Activated T-cell treated with anti-CD3 and anti-CD28 coated beads, Interleukin-2, amount 50 U/mL, for 24 hours (primary cell): Measurements from ENCODE around the gene TEX10.
A peak's percentile ranks its signal among the peaks of the same experiment; 100 is the strongest.
"Not testable (repeated sequence)": the region's sequence is repeated elsewhere in the genome, so short reads cannot be mapped to it uniquely, and the experiment has no call there.

Experiments used
- DNase-seq: peaks from one replicate; pipeline ENCODE4 v3.0.0-alpha.2; 2020
- H3K27ac Mint-ChIP-seq: 2 replicates; pipeline ENCODE4 v1.8.0; 2020; ENCODE audit warnings: mild to moderate bottlenecking, mixed read lengths
- H3K27me3 Mint-ChIP-seq: 2 replicates; pipeline ENCODE4 v1.8.0; 2020; ENCODE audit warnings: mixed read lengths
- H3K36me3 Mint-ChIP-seq: 2 replicates; pipeline ENCODE4 v1.8.0; 2020; ENCODE audit warnings: low read depth, mixed read lengths
- H3K4me1 Mint-ChIP-seq: 2 replicates; pipeline ENCODE4 v1.8.0; 2020; ENCODE audit warnings: low read depth, mixed read lengths
- H3K4me3 Mint-ChIP-seq: 2 replicates; pipeline ENCODE4 v1.8.0; 2020; ENCODE audit warnings: mild to moderate bottlenecking, moderate library complexity, mixed read lengths
- H3K9me3 Mint-ChIP-seq: 2 replicates; pipeline ENCODE4 v1.8.0; 2020; ENCODE audit warnings: mixed read lengths

Gene TEX10

GRCh38 chr9:100364013-100364412 lies 11.3 kb upstream of the TEX10 start:
- no peak overlapping the region for H3K27ac Mint-ChIP-seq
- DNase-seq: no peak
- peaks cover 6% of the 10 kb centered on the region for H3K36me3 Mint-ChIP-seq
- peaks cover 8% of the 10 kb centered on the region for H3K9me3 Mint-ChIP-seq
- H3K4me3 Mint-ChIP-seq: no peak overlapping the region
- peaks cover under 1% of the 10 kb centered on the region for H3K4me1 Mint-ChIP-seq
- no peaks in the 10 kb centered on the region for H3K27me3 Mint-ChIP-seq

- Mint-ChIP-seq H3K27me3 (no peaks in the 10 kb centered on the region), H3K36me3 (peaks cover 34% of the 10 kb centered on the region), H3K9me3 (peaks cover 9% of the 10 kb centered on the region), H3K4me3 (no peak overlapping the region), H3K4me1 (peaks cover 11% of the 10 kb centered on the region), H3K27ac (no peak overlapping the region)
- no peak for DNase-seq
Measured at GRCh38 chr9:100359057-100359456, 6.3 kb upstream of the TEX10 start.

GRCh38 chr9:100357501-100357900 lies 4.8 kb upstream of the TEX10 start:
- Mint-ChIP-seq H3K27ac (no peak overlapping the region), H3K9me3 (peaks cover 9% of the 10 kb centered on the region), H3K36me3 (peaks cover 43% of the 10 kb centered on the region), H3K4me3 (no peak overlapping the region), H3K27me3 (no peaks in the 10 kb centered on the region), H3K4me1 (peaks cover 23% of the 10 kb centered on the region)
- DNase-seq: no peak

GRCh38 chr9:100355561-100355960 lies 2.8 kb upstream of the TEX10 start:
- no peak for DNase-seq

GRCh38 chr9:100354121-100354800 lies 1.5 kb upstream of the TEX10 start:
- H3K4me1 Mint-ChIP-seq: peaks cover 45% of the 10 kb centered on the region
- peak overlapping the region; percentile 16 for H3K4me3 Mint-ChIP-seq
- peaks cover 9% of the 10 kb centered on the region for H3K9me3 Mint-ChIP-seq
- no peak overlapping the region for H3K27ac Mint-ChIP-seq
- H3K36me3 Mint-ChIP-seq: peaks cover 58% of the 10 kb centered on the region
- H3K27me3 Mint-ChIP-seq: no peaks in the 10 kb centered on the region
- no peak for DNase-seq

More at GRCh38 chr9:100355561-100355960, 2.8 kb upstream of the TEX10 start:
- H3K36me3 Mint-ChIP-seq: peaks cover 54% of the 10 kb centered on the region
- H3K27me3 Mint-ChIP-seq: no peaks in the 10 kb centered on the region
- H3K9me3 Mint-ChIP-seq: peaks cover 9% of the 10 kb centered on the region
- peaks cover 32% of the 10 kb centered on the region for H3K4me1 Mint-ChIP-seq
- no peak overlapping the region for H3K27ac Mint-ChIP-seq
- H3K4me3 Mint-ChIP-seq: no peak overlapping the region

- no peaks in the 10 kb centered on the region for H3K27me3 Mint-ChIP-seq
- H3K4me3 Mint-ChIP-seq: peak overlapping the region; percentile 97
- peaks cover 53% of the 10 kb centered on the region for H3K4me1 Mint-ChIP-seq
- peak overlapping the region; percentile 95 for H3K27ac Mint-ChIP-seq
- peaks cover 62% of the 10 kb centered on the region for H3K36me3 Mint-ChIP-seq
- peaks cover 3% of the 10 kb centered on the region for H3K9me3 Mint-ChIP-seq
- peak; percentile 67 for DNase-seq
Measured at GRCh38 chr9:100352201-100352726, 478 bp downstream of the TEX10 start.

GRCh38 chr9:100351508-100351907 lies 1.2 kb downstream of the TEX10 start:
- Mint-ChIP-seq H3K27ac (peak overlapping the region; percentile 95), H3K4me3 (peak overlapping the region; percentile 97), H3K27me3 (no peaks in the 10 kb centered on the region), H3K36me3 (peaks cover 67% of the 10 kb centered on the region), H3K4me1 (peaks cover 60% of the 10 kb centered on the region), H3K9me3 (peaks cover 3% of the 10 kb centered on the region)
- DNase-seq: no peak

GRCh38 chr9:100350188-100350587 lies 2.6 kb downstream of the TEX10 start:
- H3K4me3 Mint-ChIP-seq: peak overlapping the region; percentile 69

GRCh38 chr9:100346836-100347235 lies 5.9 kb downstream of the TEX10 start:
- H3K4me3 Mint-ChIP-seq: no peak overlapping the region
- no peaks in the 10 kb centered on the region for H3K9me3 Mint-ChIP-seq
- no peaks in the 10 kb centered on the region for H3K27me3 Mint-ChIP-seq
- H3K4me1 Mint-ChIP-seq: peaks cover 61% of the 10 kb centered on the region
- no peak for DNase-seq
- H3K36me3 Mint-ChIP-seq: peaks cover 76% of the 10 kb centered on the region
- no peak overlapping the region for H3K27ac Mint-ChIP-seq

More at GRCh38 chr9:100350188-100350587, 2.6 kb downstream of the TEX10 start:
- Mint-ChIP-seq H3K27me3 (no peaks in the 10 kb centered on the region), H3K27ac (no peak overlapping the region), H3K4me1 (peaks cover 68% of the 10 kb centered on the region), H3K36me3 (peaks cover 72% of the 10 kb centered on the region), H3K9me3 (peaks cover 3% of the 10 kb centered on the region)
- no peak for DNase-seq

- DNase-seq: no peak
- Mint-ChIP-seq H3K27ac (no peak overlapping the region), H3K36me3 (peaks cover 89% of the 10 kb centered on the region), H3K9me3 (no peaks in the 10 kb centered on the region), H3K4me3 (no peak overlapping the region), H3K27me3 (no peaks in the 10 kb centered on the region), H3K4me1 (peaks cover 35% of the 10 kb centered on the region)
Measured at GRCh38 chr9:100341889-100342288, 10.9 kb downstream of the TEX10 start.

GRCh38 chr9:100340224-100340623 lies 12.5 kb downstream of the TEX10 start:
- Mint-ChIP-seq H3K27ac (no peak overlapping the region), H3K4me1 (peaks cover 23% of the 10 kb centered on the region), H3K27me3 (no peaks in the 10 kb centered on the region), H3K9me3 (no peaks in the 10 kb centered on the region), H3K36me3 (peaks cover 85% of the 10 kb centered on the region), H3K4me3 (no peak overlapping the region)
- DNase-seq: no peak

- not testable (repeated sequence) for H3K27me3 Mint-ChIP-seq, DNase-seq, H3K27ac Mint-ChIP-seq, H3K9me3 Mint-ChIP-seq, H3K4me3 Mint-ChIP-seq
- H3K4me1 Mint-ChIP-seq: peaks cover 24% of the 10 kb centered on the region
- H3K36me3 Mint-ChIP-seq: peaks cover 87% of the 10 kb centered on the region
Measured at GRCh38 chr9:100338736-100339135, 14.0 kb downstream of the TEX10 start.

- Mint-ChIP-seq H3K27me3 (no peaks in the 10 kb centered on the region), H3K4me3 (no peak overlapping the region), H3K4me1 (peaks cover 20% of the 10 kb centered on the region), H3K36me3 (peaks cover 88% of the 10 kb centered on the region), H3K9me3 (no peaks in the 10 kb centered on the region), H3K27ac (no peak overlapping the region)
- no peak for DNase-seq
Measured at GRCh38 chr9:100324594-100325200, 28.0 kb downstream of the TEX10 start.

GRCh38 chr9:100322954-100323536 lies 29.7 kb downstream of the TEX10 start:
- DNase-seq: no peak
- Mint-ChIP-seq H3K36me3 (peaks cover 82% of the 10 kb centered on the region), H3K4me3 (no peak overlapping the region), H3K27me3 (no peaks in the 10 kb centered on the region), H3K9me3 (no peaks in the 10 kb centered on the region), H3K4me1 (peaks cover 23% of the 10 kb centered on the region), H3K27ac (no peak overlapping the region)

- H3K27ac Mint-ChIP-seq: no peak overlapping the region
- no peak for DNase-seq
- H3K4me3 Mint-ChIP-seq: no peak overlapping the region
- H3K27me3 Mint-ChIP-seq: no peaks in the 10 kb centered on the region
- H3K4me1 Mint-ChIP-seq: peaks cover 47% of the 10 kb centered on the region
- no peaks in the 10 kb centered on the region for H3K9me3 Mint-ChIP-seq
- peaks cover 84% of the 10 kb centered on the region for H3K36me3 Mint-ChIP-seq
Measured at GRCh38 chr9:100317706-100318105, 35.0 kb downstream of the TEX10 start.
